Activated CD8-positive, alpha-beta T cell treated with anti-CD3 and anti-CD28 coated beads for 36 hours (primary cell): ENCODE results near the gene PLEKHB1. TPM values are rescaled to one million over a fixed set of nuclear protein-coding genes. Genes with fewer than 3 reads are reported as not detected.

ENCODE experiments used
- ATAC-seq: fragments of 200-7000 bp; cut with Tn5 transposase; one replicate; pipeline ENCODE4 v1.10.0; 2021; ENCODE audit warnings: mild to moderate bottlenecking, moderate library complexity
- CTCF ChIA-PET: fragments of 350-600 bp; sonication (Branson Sonifier 250); formaldehyde crosslinking; loops from one replicate; lab custom pipeline; 2021; ENCODE audit warnings: antibody characterized with exemption; lab: Charles Lee
- POLR2A ChIA-PET: fragments of 350-600 bp; sonication (Branson Sonifier 250); formaldehyde crosslinking; loops from one replicate; lab custom pipeline; 2021; ENCODE audit warnings: antibody characterized with exemption; lab: Charles Lee
- DNase-seq: peaks from one replicate; pipeline ENCODE4 v3.0.0-alpha.2; 2020
- H3K27ac Mint-ChIP-seq: one replicate; pipeline ENCODE4 v1.8.0; 2021; ENCODE audit warnings: mild to moderate bottlenecking, mixed read lengths
- H3K27me3 Mint-ChIP-seq: one replicate; pipeline ENCODE4 v1.8.0; 2021; ENCODE audit warnings: mixed read lengths
- H3K36me3 Mint-ChIP-seq: one replicate; pipeline ENCODE4 v1.8.0; 2021; ENCODE audit warnings: low read depth, mixed read lengths
- H3K4me1 Mint-ChIP-seq: one replicate; pipeline ENCODE4 v1.8.0; 2021; ENCODE audit warnings: low read depth, mixed read lengths
- H3K4me3 Mint-ChIP-seq: one replicate; pipeline ENCODE4 v1.8.0; 2021; ENCODE audit warnings: mild to moderate bottlenecking, moderate library complexity, mixed read lengths
- H3K9me3 Mint-ChIP-seq: one replicate; pipeline ENCODE4 v1.8.0; 2021; ENCODE audit warnings: mixed read lengths
- CTCF ChIP-seq: fragments of 200-600 bp; IDR thresholded peaks from one replicate; pipeline ENCODE4 v1.8.0; 2022; ENCODE audit warnings: antibody characterized with exemption, mild to moderate bottlenecking
- intact Hi-C: fragments of 100-400 bp; cut with micrococcal nuclease; formaldehyde crosslinking; loops from one replicate; pipeline ENCODE4 v1.10.0; 2022
- total RNA-seq, 2 experiments: library from RNA; stranded (reverse); gene quantifications; one replicate each; pipeline ENCODE4 v1.2.3, GENCODE V29; 2021

The PLEKHB1 gene
- total RNA-seq, 2 experiments from 2014 or later, result 8.6 to 11.8 TPM

GRCh38 chr11:73612601-73613140, 33.7 kb upstream of the PLEKHB1 start:
- ChIA-PET CTCF (interaction anchor here (1.9 kb wide), 1 partner anchor 13 kb away, joined by 10 read pairs; no protein-coding TSS in a partner anchor), POLR2A (interaction anchor here (0.9 to 1.0 kb wide), 2 partner anchors 9 to 50 kb away, joined by 3 to 4 read pairs; no protein-coding TSS in a partner anchor)
- Mint-ChIP-seq H3K4me3 (no peak overlapping the region), H3K9me3 (no peaks in the 10 kb centered on the region), H3K27me3 (peaks cover 2% of the 10 kb centered on the region), H3K36me3 (no peaks in the 10 kb centered on the region), H3K4me1 (no peaks in the 10 kb centered on the region), H3K27ac (no peak overlapping the region)
- intact Hi-C loops, result no loop called here
- no peak for TF ChIP-seq CTCF
- DNase-seq (no peak), ATAC-seq (no peak)

- intact Hi-C loops, result no loop called here
- CTCF ChIA-PET, result interaction anchor here (1.2 kb wide), 2 partner anchors 46 to 263 kb away, joined by 4 to 5 read pairs; no protein-coding TSS in a partner anchor
- no peak for TF ChIP-seq CTCF
- Mint-ChIP-seq H3K27ac (no peak overlapping the region), H3K36me3 (no peaks in the 10 kb centered on the region), H3K27me3 (peaks cover 2% of the 10 kb centered on the region), H3K4me1 (no peaks in the 10 kb centered on the region), H3K4me3 (no peak overlapping the region), H3K9me3 (no peaks in the 10 kb centered on the region)
- POLR2A ChIA-PET, result no interaction called here
- ATAC-seq (no peak), DNase-seq (no peak)
These were observed 31.8 kb upstream of the PLEKHB1 start for GRCh38 chr11:73614591-73614990.

GRCh38 chr11:73622926-73623593, 23.3 kb upstream of the PLEKHB1 start:
- intact Hi-C loops, result no loop called here
- H3K27me3 Mint-ChIP-seq, result peaks cover 8% of the 10 kb centered on the region

GRCh38 chr11:73623686-73624085, 22.7 kb upstream of the PLEKHB1 start:
- CTCF ChIA-PET, result interaction anchor here (1.1 to 5.3 kb wide), 6 partner anchors 13 to 272 kb away, joined by 3 to 198 read pairs (median 10); partner anchors contain the start of gene PLEKHB1
- no peak for TF ChIP-seq CTCF
- POLR2A ChIA-PET, result no interaction called here
- Mint-ChIP-seq H3K9me3 (no peaks in the 10 kb centered on the region), H3K4me3 (no peak overlapping the region), H3K27me3 (peaks cover 8% of the 10 kb centered on the region), H3K27ac (no peak overlapping the region), H3K36me3 (no peaks in the 10 kb centered on the region), H3K4me1 (no peaks in the 10 kb centered on the region)
- DNase-seq, result no peak
- no peak for ATAC-seq
- intact Hi-C loops, result loop anchor here (2.0 kb wide), 1 partner anchor 37 kb away; no protein-coding TSS in a partner anchor

More at GRCh38 chr11:73622926-73623593, 23.3 kb upstream of the PLEKHB1 start:
- ATAC-seq, result no peak
- ChIA-PET POLR2A (no interaction called here), CTCF (interaction anchor here (1.3 to 5.3 kb wide), 3 partner anchors 19 to 272 kb away, joined by 3 to 198 read pairs (median 15); no protein-coding TSS in a partner anchor)
- Mint-ChIP-seq H3K27ac (no peak overlapping the region), H3K9me3 (no peaks in the 10 kb centered on the region), H3K36me3 (no peaks in the 10 kb centered on the region), H3K4me3 (no peak overlapping the region), H3K4me1 (no peaks in the 10 kb centered on the region)
- no peak for DNase-seq
- no peak for TF ChIP-seq CTCF
